KMS-11 (cell line): ENCODE data around the gene GPR162.

ENCODE experiments used
- H2AFZ ChIP-seq: fragments of 200-600 bp; sonication (generic); 2 replicates; pipeline ENCODE4 v1.6.1; 2016; ENCODE audit warnings: antibody characterized with exemption, mixed run types, low read depth
- H3K27ac ChIP-seq: fragments of 200-600 bp; sonication (generic); 2 replicates; pipeline ENCODE4 v1.6.1; 2016; ENCODE audit warnings: mild to moderate bottlenecking, mixed run types
- H3K27me3 ChIP-seq: fragments of 200-600 bp; sonication (generic); 2 replicates; pipeline ENCODE4 v1.6.1; 2017; ENCODE audit warnings: mild to moderate bottlenecking, low read depth, mixed run types, moderate library complexity; ENCODE audit not compliant: insufficient read depth
- H3K36me3 ChIP-seq: fragments of 200-600 bp; sonication (generic); 2 replicates; pipeline ENCODE4 v1.6.1; 2017; ENCODE audit warnings: mild to moderate bottlenecking, mixed run types; ENCODE audit not compliant: insufficient read depth
- H3K4me1 ChIP-seq: fragments of 200-600 bp; sonication (generic); 2 replicates; pipeline ENCODE4 v1.6.1; 2016; ENCODE audit warnings: mild to moderate bottlenecking, low read depth, mixed run types; ENCODE audit not compliant: poor library complexity, severe bottlenecking
- H3K4me2 ChIP-seq: fragments of 200-600 bp; sonication (generic); 2 replicates; pipeline ENCODE4 v1.7.0; 2016; ENCODE audit warnings: mild to moderate bottlenecking, mixed run types
- H3K4me3 ChIP-seq: fragments of 200-600 bp; sonication (generic); IDR thresholded peaks from 2 replicates; pipeline ENCODE4 v1.6.1; 2017; ENCODE audit warnings: low read depth, low read length, mixed read lengths; ENCODE audit not compliant: insufficient read depth
- H3K79me2 ChIP-seq: fragments of 200-600 bp; sonication (generic); 2 replicates; pipeline ENCODE4 v1.6.1; 2016; ENCODE audit warnings: low read depth, mixed run types; ENCODE audit not compliant: insufficient read depth
- H3K9ac ChIP-seq: fragments of 200-600 bp; sonication (generic); 2 replicates; pipeline ENCODE4 v1.6.1; 2016; ENCODE audit warnings: mild to moderate bottlenecking, mixed run types
- H4K20me1 ChIP-seq: fragments of 200-600 bp; sonication (generic); 2 replicates; pipeline ENCODE4 v1.6.1; 2016; ENCODE audit warnings: mild to moderate bottlenecking, mixed run types; ENCODE audit not compliant: insufficient read depth
- TF ChIP-seq, protein P1 (sequence below): fragments of 200-600 bp; sonication (generic); conservative IDR thresholded peaks from 2 replicates; pipeline ENCODE4 v1.6.1; 2017; ENCODE audit warnings: low read depth, mild to moderate bottlenecking, antibody characterized with exemption, low read length, moderate library complexity, mixed read lengths

The GPR162 gene

DNA sequence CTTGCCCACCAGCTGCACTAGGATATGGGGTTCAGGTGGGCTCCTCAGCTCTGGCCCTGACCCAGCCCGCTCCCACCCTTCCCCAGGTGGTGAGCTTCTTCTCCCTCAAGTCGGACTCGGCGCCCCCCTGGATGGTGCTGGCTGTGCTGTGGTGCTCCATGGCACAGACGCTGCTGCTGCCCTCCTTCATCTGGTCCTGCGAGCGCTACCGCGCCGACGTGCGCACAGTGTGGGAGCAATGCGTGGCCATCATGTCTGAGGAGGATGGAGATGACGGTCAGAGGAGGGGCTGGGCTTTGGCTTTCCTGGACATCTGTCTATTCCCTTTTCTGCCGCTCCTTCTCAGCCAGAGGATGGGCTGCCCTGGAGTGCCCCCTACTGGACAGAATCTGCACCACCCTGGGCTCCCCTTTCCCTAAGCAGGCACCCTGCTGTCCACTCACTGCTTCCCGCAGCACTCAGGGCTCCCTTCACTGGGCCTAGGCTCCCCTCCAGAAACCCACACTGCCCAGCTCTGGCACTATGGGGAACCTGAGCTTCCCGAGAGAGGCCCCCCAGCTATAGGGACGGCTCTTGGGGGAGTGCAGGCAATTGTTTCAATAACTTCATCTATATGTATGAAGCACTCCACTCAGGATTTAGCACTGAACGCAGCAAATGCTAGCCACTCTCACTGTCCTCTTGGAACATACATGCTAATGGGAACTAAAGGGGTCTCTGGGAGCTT, 3.9 kb downstream of the GPR162 start:
- Histone ChIP-seq H2AFZ (no peak overlapping the region; the same call in 1 of the 2 replicates), H3K27ac (no peak overlapping the region), H4K20me1 (no peaks in the 10 kb centered on the region), H3K9ac (no peak overlapping the region), H3K27me3 (peaks cover 70% of the 10 kb centered on the region), H3K4me3 (no peak overlapping the region), H3K36me3 (no peaks in the 10 kb centered on the region), H3K4me2 (no peak overlapping the region), H3K79me2 (no peaks in the 10 kb centered on the region), H3K4me1 (peaks cover 6% of the 10 kb centered on the region)
- TF ChIP-seq, protein P1, sequence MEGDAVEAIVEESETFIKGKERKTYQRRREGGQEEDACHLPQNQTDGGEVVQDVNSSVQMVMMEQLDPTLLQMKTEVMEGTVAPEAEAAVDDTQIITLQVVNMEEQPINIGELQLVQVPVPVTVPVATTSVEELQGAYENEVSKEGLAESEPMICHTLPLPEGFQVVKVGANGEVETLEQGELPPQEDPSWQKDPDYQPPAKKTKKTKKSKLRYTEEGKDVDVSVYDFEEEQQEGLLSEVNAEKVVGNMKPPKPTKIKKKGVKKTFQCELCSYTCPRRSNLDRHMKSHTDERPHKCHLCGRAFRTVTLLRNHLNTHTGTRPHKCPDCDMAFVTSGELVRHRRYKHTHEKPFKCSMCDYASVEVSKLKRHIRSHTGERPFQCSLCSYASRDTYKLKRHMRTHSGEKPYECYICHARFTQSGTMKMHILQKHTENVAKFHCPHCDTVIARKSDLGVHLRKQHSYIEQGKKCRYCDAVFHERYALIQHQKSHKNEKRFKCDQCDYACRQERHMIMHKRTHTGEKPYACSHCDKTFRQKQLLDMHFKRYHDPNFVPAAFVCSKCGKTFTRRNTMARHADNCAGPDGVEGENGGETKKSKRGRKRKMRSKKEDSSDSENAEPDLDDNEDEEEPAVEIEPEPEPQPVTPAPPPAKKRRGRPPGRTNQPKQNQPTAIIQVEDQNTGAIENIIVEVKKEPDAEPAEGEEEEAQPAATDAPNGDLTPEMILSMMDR: peak; percentile 79

DNA sequence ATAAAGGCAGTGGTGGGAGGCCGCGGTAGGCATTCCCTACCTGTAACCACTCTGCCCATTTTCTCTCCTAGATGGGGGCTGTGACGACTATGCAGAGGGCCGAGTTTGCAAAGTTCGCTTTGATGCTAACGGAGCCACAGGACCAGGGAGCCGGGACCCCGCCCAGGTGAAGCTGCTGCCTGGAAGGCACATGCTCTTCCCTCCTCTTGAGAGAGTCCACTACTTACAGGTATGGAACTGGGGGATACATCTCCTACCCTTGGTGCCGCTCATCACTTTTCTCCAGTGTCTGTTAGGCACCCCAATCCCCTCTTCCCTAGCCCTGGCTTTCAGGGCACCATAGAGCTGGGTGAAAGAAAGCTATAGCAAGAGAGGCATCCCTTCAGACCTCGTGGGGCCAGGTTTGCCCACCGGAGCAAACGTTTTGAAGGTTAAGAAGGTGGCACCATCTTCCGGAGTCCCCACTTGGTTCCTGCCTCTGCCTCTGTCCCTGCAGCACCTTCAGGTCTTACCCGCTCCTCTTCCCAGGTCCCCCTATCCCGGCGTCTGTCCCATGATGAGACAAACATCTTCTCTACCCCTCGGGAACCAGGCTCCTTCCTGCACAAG, 4.6 kb downstream of the GPR162 start:
- peaks cover 72% of the 10 kb centered on the region for H3K27me3 ChIP-seq
- H4K20me1 ChIP-seq: no peaks in the 10 kb centered on the region
- TF ChIP-seq, protein P1: no peak
- no peak overlapping the region for H3K27ac ChIP-seq
- H3K9ac ChIP-seq: no peak overlapping the region
- no peaks in the 10 kb centered on the region for H3K79me2 ChIP-seq
- no peak overlapping the region for H3K4me3 ChIP-seq
- no peak overlapping the region for H2AFZ ChIP-seq
- H3K4me1 ChIP-seq: peaks cover 6% of the 10 kb centered on the region
- no peak overlapping the region for H3K4me2 ChIP-seq
- no peaks in the 10 kb centered on the region for H3K36me3 ChIP-seq

DNA sequence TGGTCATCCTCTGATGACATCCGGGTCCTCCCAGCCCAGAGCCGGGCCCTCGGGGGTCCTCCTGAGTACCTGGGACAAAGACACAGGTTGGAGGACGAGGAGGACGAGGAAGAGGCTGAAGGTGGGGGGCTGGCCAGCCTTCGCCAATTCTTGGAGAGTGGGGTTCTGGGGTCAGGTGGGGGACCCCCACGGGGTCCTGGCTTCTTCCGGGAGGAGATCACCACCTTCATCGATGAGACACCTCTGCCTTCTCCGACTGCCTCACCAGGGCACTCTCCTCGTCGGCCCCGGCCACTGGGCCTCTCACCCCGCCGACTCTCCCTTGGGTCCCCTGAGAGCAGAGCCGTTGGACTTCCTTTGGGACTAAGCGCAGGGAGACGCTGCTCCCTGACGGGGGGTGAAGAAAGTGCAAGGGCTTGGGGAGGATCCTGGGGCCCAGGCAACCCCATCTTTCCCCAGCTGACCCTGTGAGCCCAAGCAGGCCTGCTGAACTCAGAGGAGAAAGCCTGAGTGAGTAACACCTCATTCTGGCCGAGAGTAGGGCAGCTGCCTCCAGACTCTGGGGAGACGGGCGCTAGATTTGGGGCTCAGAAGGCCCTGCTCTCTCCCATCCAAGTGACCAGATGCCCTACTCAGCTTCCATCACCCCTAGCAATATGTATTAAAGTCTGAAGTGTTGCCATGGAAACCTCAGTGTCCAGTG, 5.3 kb downstream of the GPR162 start:
- H3K27ac ChIP-seq: no peak overlapping the region
- no peak overlapping the region for H3K4me2 ChIP-seq
- H3K4me1 ChIP-seq: peaks cover 6% of the 10 kb centered on the region
- H3K36me3 ChIP-seq: no peaks in the 10 kb centered on the region
- no peak overlapping the region for H3K9ac ChIP-seq
- TF ChIP-seq, protein P1: no peak
- H4K20me1 ChIP-seq: no peaks in the 10 kb centered on the region
- H3K79me2 ChIP-seq: no peaks in the 10 kb centered on the region
- H2AFZ ChIP-seq: no peak overlapping the region
- H3K27me3 ChIP-seq: peaks cover 77% of the 10 kb centered on the region
- H3K4me3 ChIP-seq: no peak overlapping the region

DNA sequence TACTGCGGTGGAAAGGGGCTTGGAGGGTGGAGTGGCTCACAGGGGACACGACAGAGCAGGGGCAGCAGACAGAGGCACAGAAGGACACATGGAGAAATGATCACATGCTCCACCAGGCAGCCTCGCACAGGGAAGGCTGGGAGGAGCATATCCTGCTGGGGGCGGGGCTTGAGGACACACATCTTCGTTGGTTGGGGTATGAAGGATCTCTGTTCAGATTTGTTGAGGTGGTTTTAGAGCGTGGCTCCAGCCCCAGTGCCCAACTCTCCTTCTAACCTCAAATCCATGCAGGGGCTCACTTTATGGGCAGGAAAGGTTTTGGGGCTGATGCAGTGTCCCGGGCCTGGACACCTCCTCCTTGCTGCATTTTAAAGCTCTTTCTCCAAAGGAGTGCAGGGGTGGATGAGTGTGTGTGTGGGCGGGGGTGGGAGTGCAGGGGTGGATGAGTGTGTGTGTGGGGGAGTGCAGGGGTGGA, 5.9 kb downstream of the GPR162 start:
- Histone ChIP-seq H3K9ac (no peak overlapping the region), H3K4me2 (no peak overlapping the region), H3K79me2 (no peaks in the 10 kb centered on the region), H3K4me1 (peaks cover 6% of the 10 kb centered on the region), H3K4me3 (no peak overlapping the region), H3K27me3 (peaks cover 77% of the 10 kb centered on the region), H2AFZ (no peak overlapping the region), H3K36me3 (no peaks in the 10 kb centered on the region), H4K20me1 (no peaks in the 10 kb centered on the region), H3K27ac (no peak overlapping the region)
- TF ChIP-seq, protein P1: no peak
